Measurements from ENCODE around the gene CENPV.

The CENPV gene

GRCh38 chr17:16361874-16362273 lies 8.6 kb upstream of the CENPV start:
- no peak overlapping the region for H3K4me3 ChIP-seq (ENCODE audit: low read depth, low read length)

DNA sequence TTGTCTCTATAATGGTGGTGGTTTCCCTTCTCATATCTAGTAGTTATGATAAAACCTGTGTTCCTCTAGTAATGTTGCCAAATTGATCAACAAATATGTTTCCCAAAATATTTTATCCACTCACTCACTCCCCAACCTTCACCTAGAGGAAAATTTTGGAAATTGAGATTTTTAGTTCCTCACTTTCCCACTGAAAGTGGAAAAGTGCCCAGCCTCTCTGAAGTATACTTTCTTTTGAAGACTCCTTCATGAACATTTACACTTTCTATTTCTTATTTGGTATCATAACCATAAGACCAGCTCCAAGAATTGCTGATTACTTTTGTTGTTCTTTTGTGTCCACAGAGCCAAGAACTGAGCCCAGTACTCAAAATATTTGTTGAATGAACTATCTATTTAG lies 5.1 kb upstream of the CENPV start:
- no peak overlapping the region for H3K4me3 ChIP-seq (ENCODE audit: low read depth, low read length)

- H3K4me3 ChIP-seq (ENCODE audit: low read depth, low read length), result no peak overlapping the region
These were observed 1.3 kb upstream of the CENPV start for GRCh38 chr17:16354585-16354984.

DNA sequence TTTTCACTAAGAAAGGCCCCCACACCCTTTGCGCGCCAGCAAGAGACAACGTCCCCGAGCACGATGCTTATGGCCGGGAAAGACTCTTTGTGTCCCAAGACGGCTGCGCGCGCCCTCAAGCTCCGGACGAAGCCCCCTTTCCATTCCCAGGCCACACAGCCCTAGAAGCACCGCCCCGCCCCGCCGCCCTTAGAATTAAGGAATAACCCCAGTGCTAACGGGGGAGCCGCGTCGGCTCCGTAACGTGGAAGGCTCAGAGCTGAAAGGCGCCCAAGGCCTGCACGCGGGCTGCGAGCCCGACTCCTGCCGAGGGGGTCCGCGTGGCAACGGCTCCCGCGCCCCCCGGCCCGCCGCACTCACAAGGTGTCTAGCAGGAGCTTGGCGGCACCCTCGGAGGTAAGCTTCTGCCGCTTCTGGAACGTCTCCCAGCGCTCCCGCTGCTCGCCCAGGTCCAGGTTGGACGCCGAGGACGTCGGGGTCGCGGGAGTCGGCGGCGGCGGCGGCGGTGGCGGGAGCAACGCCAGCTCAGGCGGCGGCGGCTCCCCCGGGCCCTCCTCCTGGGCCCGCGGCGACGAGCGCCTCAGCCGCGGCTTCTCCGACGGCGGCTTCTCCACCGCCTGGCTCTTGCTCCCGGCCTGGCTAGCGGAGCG lies 477 bp downstream of the CENPV start:
- H3K4me3 ChIP-seq (ENCODE audit: low read depth, low read length), result peak overlapping the region; percentile 66

- H3K4me3 ChIP-seq (ENCODE audit: low read depth, low read length), result peak overlapping the region; percentile 66
These were observed 984 bp downstream of the CENPV start for GRCh38 chr17:16352303-16352666.

DNA sequence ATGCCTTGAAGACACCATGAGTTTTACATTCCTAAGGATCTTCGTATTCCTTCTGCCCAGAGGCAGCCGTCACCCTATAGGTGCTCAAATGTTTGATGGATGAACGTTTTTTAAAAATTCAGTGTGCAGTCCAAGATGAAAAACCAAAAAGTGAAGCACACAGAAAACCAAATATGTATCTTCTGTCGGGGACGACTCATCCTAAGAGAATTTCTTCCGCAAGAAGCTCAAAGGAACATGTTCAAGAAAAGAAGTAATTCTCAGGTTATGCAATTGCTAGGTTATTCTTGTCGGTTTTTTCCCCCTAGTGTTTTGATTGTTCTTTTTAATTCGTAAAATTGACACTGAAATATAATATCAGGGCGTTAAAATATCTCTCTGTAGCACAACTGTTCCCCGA lies 1.4 kb downstream of the CENPV start:
- H3K4me3 ChIP-seq (ENCODE audit: low read depth, low read length), result peak overlapping the region; percentile 66

- H3K4me3 ChIP-seq (ENCODE audit: low read depth, low read length), result no peak overlapping the region
These were observed 3.8 kb downstream of the CENPV start for GRCh38 chr17:16349431-16349830.

DNA sequence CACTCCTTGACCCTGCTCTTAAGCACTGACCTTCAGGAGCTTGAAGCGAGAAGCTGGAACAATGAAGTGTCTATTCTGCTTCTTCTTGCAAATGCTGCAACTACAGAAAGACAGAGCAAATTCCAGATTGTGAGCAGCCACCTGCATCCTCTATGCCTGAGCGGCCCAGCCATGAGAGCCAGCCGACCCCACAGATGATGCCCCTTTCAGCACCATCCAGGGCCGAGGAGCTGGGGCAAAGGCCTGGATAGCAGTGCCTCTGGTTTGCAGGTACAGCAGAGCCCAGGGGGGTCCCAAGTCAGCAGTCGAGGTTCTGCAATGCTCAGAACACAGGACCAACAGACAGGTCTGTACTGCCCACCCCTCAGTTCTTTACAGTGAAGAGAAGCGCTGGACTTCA lies 4.7 kb downstream of the CENPV start:
- H3K4me3 ChIP-seq (ENCODE audit: low read depth, low read length), result no peak overlapping the region

DNA sequence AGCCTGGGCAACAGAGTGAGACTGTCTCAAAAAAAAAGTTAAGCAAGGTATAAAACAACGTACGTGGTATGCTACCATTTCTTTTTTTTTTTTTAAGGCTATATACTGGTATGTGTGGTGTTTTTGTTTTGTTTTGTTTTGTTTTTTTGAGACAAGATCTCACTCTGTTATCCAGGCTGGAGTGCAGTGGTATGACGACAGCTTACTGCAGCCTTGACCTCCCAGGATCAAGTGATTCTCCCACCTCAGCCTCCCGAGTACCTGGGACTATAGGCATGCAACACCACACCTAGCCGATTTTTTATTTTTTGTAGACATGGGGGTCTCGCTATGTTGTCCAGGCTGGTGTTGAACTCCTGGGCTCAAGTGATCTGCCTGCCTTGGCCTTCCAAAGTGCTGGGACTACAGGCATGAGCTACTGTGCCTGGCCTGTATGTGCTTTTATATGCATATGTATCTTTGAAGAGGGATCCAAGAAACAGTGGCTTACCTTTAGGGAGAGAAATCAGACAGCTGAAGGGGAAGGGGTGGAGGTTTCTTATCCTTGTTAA lies 6.5 kb downstream of the CENPV start:
- no peak overlapping the region for H3K4me3 ChIP-seq (ENCODE audit: low read depth, low read length)

GRCh38 chr17:16345565-16345964 lies 7.7 kb downstream of the CENPV start:
- no peak overlapping the region for H3K4me3 ChIP-seq (ENCODE audit: low read depth, low read length)

DNA sequence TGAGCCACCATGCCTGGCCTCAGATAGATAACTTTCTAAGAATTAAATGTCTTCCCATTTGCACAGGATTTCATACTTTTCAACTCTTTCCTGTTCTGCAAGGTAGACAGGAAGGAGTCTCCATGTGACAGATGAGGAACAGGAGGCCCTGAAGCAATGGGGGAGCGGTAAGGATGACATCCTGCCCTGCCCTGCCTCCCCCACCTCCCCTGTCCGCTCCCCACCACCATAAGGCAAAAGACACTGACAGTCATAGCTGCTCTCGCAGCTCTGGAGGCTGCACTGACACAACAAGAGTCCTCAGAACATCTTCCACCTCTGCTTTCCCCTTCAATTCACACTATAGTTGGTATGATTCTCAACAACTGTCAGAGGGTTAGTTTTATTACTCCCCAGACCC lies 9.7 kb downstream of the CENPV start:
- H3K4me3 ChIP-seq (ENCODE audit: low read depth, low read length), result no peak overlapping the region

DNA sequence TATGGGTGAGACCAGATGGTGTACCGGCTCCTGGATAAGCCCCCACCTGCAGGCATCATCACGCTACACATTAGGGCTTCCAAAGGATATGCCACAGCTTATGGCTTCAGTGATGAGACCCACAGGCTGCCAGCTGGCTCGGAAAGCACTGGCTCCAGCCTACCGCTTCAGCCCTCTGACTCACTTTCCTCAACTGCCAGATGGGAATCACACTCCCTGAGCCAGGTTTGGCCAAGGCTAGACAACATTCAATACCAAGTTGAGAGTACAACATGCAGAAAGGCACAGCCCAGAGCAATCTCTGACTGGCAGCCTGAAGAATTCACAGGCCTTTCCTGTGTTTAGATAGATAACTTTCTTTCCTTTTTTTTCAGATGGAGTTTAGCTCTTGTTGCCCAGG lies 10.3 kb downstream of the CENPV start:
- H3K4me3 ChIP-seq (ENCODE audit: low read depth, low read length), result no peak overlapping the region

GRCh38 chr17:16339959-16340358 lies 13.3 kb downstream of the CENPV start:
- H3K4me3 ChIP-seq (ENCODE audit: low read depth, low read length), result no peak overlapping the region

GRCh38 chr17:16339402-16339801 lies 13.9 kb downstream of the CENPV start:
- H3K4me3 ChIP-seq (ENCODE audit: low read depth, low read length), result no peak overlapping the region

DNA sequence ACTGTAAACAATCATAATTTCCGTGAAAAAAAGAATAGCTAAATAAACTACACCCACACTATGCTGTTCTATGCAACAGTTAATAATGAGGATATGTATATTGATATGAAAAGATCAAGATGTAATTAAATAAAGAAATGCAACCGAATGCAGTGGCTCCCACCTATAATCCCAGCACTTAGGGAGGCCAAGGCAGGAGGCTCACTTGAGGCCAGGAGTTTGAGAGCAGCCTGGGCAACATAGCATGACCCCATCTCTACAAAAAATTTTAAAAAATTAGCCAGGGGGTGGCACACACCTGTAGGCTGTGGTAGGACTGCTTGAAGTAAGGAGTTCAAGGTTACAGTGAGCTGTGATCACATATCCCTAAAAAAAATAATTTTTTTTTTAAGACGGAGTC lies 14.9 kb downstream of the CENPV start:
- H3K4me3 ChIP-seq (ENCODE audit: low read depth, low read length), result no peak overlapping the region

DNA sequence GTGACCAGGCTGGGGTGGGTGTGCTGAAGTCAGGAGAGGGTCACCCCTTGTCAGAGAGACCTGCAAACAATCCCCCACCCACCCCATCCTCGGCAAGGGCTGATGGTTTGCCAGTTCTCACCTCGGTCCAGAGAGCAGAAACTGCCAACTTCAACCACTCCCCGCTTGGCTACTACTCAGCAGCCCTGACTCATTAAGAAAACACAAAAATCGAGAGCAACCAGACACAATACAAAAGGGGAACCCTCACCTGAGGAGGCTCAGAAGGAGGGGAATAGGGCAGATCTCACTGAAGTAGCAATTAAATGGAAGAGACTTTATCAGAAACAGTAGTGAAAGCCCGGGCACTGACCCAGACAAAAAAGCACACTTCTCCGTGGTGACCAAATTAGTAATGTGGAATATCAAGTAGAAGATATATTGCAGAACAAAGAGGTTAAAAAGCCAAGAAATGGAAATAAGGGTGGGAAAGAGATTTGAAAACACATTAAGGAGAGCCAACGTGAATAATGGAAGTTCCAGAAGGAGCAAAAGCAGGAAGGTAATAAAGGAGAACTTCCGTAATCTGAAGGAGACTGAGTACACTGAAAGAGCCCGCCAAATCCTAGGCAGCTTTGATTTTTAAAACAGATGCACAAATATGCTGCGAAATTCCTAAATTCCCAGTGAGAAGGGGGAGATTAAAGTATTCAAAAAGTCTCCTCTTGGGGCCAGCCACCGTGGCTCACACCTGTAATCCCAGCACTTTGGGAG lies 23.6 kb downstream of the CENPV start:
- H3K4me3 ChIP-seq (ENCODE audit: low read depth, low read length), result no peak overlapping the region

DNA sequence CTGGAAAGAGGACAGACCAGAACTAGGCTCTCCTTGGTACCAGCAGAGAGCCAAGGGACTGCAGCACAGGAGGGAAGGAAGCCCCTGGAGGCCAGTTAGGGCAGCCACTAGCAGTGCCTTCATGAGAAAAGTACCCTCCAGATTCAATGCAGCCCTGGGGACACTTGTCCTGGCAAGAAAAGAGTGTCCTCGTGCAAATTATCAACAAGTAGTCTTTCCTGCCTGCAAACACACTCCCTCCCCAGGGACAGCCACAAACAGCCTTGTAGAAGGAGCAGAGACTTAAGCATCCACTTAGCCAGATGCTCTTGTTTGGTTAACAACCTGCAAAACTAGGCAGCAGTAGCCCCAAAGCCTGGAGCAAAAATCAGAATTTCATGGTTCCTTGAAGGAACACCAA lies 24.3 kb downstream of the CENPV start:
- no peak overlapping the region for H3K4me3 ChIP-seq (ENCODE audit: low read depth, low read length)

GRCh38 chr17:16327018-16327417 lies 26.3 kb downstream of the CENPV start:
- no peak overlapping the region for H3K4me3 ChIP-seq (ENCODE audit: low read depth, low read length)

- no peak overlapping the region for H3K4me3 ChIP-seq (ENCODE audit: low read depth, low read length)
These were observed 27.3 kb downstream of the CENPV start for GRCh38 chr17:16325964-16326363.

DNA sequence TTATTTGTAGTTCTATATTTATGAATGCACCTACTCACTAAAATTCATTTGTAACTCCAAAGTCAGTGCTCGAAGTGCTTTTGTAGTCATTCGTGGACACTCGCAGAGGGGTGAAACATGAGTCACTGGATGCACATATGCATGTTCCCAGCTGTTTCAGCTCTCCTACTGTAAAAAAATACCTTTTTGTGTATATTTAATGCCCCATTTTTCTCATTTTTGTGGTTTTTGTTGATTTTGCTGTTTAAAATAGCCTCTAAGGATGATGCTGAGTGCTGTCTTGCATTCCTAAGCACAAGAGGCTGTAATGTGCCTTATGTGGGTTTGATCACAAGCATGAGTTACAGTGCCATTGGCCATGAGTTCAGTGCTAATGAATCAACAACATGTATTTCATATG lies 30.6 kb downstream of the CENPV start:
- H3K4me3 ChIP-seq (ENCODE audit: low read depth, low read length), result no peak overlapping the region

DNA sequence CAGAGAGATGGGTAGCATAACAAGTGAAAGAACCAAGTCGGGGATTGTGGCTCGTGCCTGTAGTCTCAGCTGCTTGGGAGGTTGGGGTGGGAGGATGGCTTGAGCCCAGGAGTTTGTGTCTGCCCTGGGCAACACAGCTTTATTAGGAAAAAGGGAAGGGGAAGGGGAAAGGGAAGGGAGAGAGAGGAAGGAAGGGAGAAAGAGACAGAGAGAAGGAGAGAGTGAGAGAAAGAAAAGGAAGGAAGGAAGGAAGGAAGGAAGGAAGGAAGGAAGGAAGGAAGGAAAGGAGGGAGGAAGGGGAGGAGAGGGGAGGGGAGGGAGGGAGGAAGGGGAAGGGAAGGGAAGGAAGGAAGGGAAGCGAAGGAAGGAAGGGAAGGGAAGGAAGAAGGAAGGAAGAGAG lies 33.3 kb downstream of the CENPV start:
- no peak overlapping the region for H3K4me3 ChIP-seq (ENCODE audit: low read depth, low read length)

GRCh38 chr17:16314859-16315258 lies 38.4 kb downstream of the CENPV start:
- no peak overlapping the region for H3K4me3 ChIP-seq (ENCODE audit: low read depth, low read length)

DNA sequence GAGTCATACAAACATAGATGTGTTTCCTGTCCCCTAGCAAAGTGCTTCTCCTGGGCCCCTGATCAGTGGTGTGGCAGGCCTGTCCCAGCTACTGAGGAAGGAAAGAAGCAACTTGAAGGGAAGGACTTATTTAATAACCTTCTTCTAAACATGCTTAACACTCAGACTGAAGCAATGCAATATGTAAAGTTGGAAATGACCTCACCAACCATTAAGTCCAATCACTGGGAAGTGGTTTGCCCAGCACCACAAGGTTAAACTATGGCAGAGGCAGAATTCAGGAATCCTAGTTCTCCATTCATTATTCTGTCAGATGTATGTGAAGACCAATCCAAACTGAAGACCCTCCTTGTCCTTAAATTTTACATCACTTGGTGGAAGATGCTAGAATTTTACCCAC lies 39.1 kb downstream of the CENPV start:
- H3K4me3 ChIP-seq (ENCODE audit: low read depth, low read length), result no peak overlapping the region
